DOHH2 (cell line): ENCODE data around the gene PLA2G2A.

ENCODE experiments used
- H3F3A ChIP-seq: fragments of 200-600 bp; sonication (generic), shearing (Covaris generic); 2 replicates; pipeline ENCODE4 v1.6.0; 2016; ENCODE audit warnings: antibody characterized with exemption, mild to moderate bottlenecking; ENCODE audit not compliant: control insufficient read depth, insufficient read depth
- H3K27ac ChIP-seq: fragments of 200-600 bp; sonication (generic); 2 replicates; pipeline ENCODE4 v1.5.1; 2014; ENCODE audit warnings: low read depth, mild to moderate bottlenecking, low read length, moderate library complexity
- H3K27me3 ChIP-seq: fragments of 200-600 bp; sonication (generic); 2 replicates; pipeline ENCODE4 v1.6.1; 2014; ENCODE audit warnings: mild to moderate bottlenecking, low read length, mixed read lengths; ENCODE audit not compliant: control insufficient read depth
- H3K36me3 ChIP-seq: fragments of 200-600 bp; sonication (generic); 2 replicates; pipeline ENCODE4 v1.6.1; 2014; ENCODE audit warnings: mild to moderate bottlenecking, low read length, moderate library complexity, mixed read lengths; ENCODE audit not compliant: control insufficient read depth
- H3K4me1 ChIP-seq: fragments of 200-600 bp; sonication (generic); 2 replicates; pipeline ENCODE4 v1.6.1; 2014; ENCODE audit warnings: mild to moderate bottlenecking, low read length, mixed read lengths; ENCODE audit not compliant: control insufficient read depth
- H3K4me2 ChIP-seq: fragments of 200-600 bp; sonication (generic); 2 replicates; pipeline ENCODE4 v1.6.0; 2014; ENCODE audit warnings: mild to moderate bottlenecking, low read length, moderate library complexity
- H3K4me3 ChIP-seq: fragments of 200-600 bp; sonication (generic); 2 replicates; pipeline ENCODE4 v1.5.1; 2014; ENCODE audit warnings: mild to moderate bottlenecking, low read length, mixed read lengths
- H3K79me2 ChIP-seq: fragments of 200-600 bp; sonication (generic); 2 replicates; pipeline ENCODE4 v1.6.1; 2014; ENCODE audit warnings: mild to moderate bottlenecking, low read length, mixed read lengths; ENCODE audit not compliant: control insufficient read depth
- H3K9me2 ChIP-seq: fragments of 200-600 bp; sonication (generic); replicated peaks from 2 replicates; pipeline ENCODE4 v1.6.1; 2014; ENCODE audit warnings: mild to moderate bottlenecking, low read length, mixed read lengths; ENCODE audit not compliant: control insufficient read depth
- H3K9me3 ChIP-seq: fragments of 200-600 bp; sonication (generic); 2 replicates; pipeline ENCODE4 v1.6.1; 2014; ENCODE audit warnings: antibody characterized with exemption, low read length, mixed read lengths; ENCODE audit not compliant: control insufficient read depth, insufficient read depth
- H4K20me1 ChIP-seq: fragments of 200-600 bp; sonication (generic); 2 replicates; pipeline ENCODE4 v1.6.0; 2014; ENCODE audit warnings: low read depth, mild to moderate bottlenecking, antibody characterized with exemption, low read length, moderate library complexity; ENCODE audit not compliant: control insufficient read depth, insufficient read depth
- CTCF ChIP-seq: fragments of 200-600 bp; sonication (generic); IDR thresholded peaks from one replicate; pipeline ENCODE4 v1.5.1; 2014; ENCODE audit warnings: antibody characterized with exemption, mild to moderate bottlenecking, low read depth, low read length; ENCODE audit not compliant: poor library complexity, severe bottlenecking
- EZH2phosphoT487 ChIP-seq: fragments of 200-600 bp; sonication (generic); IDR thresholded peaks from 2 replicates; pipeline ENCODE4 v1.6.1; 2017; ENCODE audit warnings: borderline replicate concordance, mild to moderate bottlenecking, antibody characterized with exemption, low read length, moderate library complexity, mixed read lengths

The PLA2G2A gene, protein sequence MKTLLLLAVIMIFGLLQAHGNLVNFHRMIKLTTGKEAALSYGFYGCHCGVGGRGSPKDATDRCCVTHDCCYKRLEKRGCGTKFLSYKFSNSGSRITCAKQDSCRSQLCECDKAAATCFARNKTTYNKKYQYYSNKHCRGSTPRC

GRCh38 chr1:19979494-19979977 is at the start of gene PLA2G2A:
PLA2G2A (minus strand) TSS chr1:19979618; CDS start chr1:19978773, 845 bp downstream.
- Histone ChIP-seq H3K27ac (no peak within 1 kb of the TSS), H3K4me2 (no peak within 1 kb of the TSS), H3F3A (no peaks in the 10 kb centered on the region), H3K27me3 (peaks cover 2% of the 10 kb centered on the region; the same call in 1 of the 2 replicates), H3K4me1 (no peaks in the 10 kb centered on the region), H3K79me2 (no peaks in the 10 kb centered on the region), H3K9me3 (no peaks in the 10 kb centered on the region), H4K20me1 (no peaks in the 10 kb centered on the region), H3K4me3 (no peak within 1 kb of the TSS), H3K36me3 (no peaks in the 10 kb centered on the region), H3K9me2 (no peaks in the 10 kb centered on the region)
- TF ChIP-seq EZH2phosphoT487, result no peak

DNA sequence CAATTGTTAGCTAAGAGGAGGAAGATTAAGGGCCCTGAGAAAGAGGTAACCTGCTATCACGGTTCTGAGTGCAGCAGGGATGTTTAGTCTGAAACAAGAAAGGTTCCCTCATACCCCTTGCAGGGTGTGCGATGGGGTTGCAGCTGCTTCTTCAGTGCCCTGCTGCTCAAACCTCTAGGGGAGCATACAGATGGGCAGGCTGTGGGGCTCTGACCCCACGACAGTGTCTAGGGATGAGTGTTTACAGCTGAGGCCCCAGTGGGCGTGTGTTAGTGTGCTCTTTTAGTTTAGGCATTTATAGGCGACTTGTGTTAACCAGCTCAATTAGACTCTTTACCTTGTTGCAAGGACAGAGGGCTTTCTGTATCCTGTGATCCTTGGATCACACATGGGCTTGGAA is 49.3 kb upstream of the PLA2G2A start:
- H3K4me1 ChIP-seq, result no peaks in the 10 kb centered on the region
- no peaks in the 10 kb centered on the region for H3K36me3 ChIP-seq
- H3K4me3 ChIP-seq, result no peak overlapping the region
- no peak overlapping the region for H3K27ac ChIP-seq
- TF ChIP-seq EZH2phosphoT487 (no peak), CTCF (no peak)
- no peaks in the 10 kb centered on the region for H3K9me2 ChIP-seq
- no peaks in the 10 kb centered on the region for H3K9me3 ChIP-seq
- no peaks in the 10 kb centered on the region for H3F3A ChIP-seq
- H4K20me1 ChIP-seq, result no peaks in the 10 kb centered on the region
- H3K27me3 ChIP-seq, result no peaks in the 10 kb centered on the region
- no peaks in the 10 kb centered on the region for H3K79me2 ChIP-seq
- no peak overlapping the region for H3K4me2 ChIP-seq

- Histone ChIP-seq H3K4me1 (no peaks in the 10 kb centered on the region), H3K36me3 (no peaks in the 10 kb centered on the region), H3K79me2 (no peaks in the 10 kb centered on the region), H3K9me2 (no peaks in the 10 kb centered on the region), H3K4me2 (no peak overlapping the region), H3F3A (no peaks in the 10 kb centered on the region), H4K20me1 (no peaks in the 10 kb centered on the region), H3K27ac (no peak overlapping the region), H3K4me3 (no peak overlapping the region), H3K27me3 (no peaks in the 10 kb centered on the region), H3K9me3 (no peaks in the 10 kb centered on the region)
- TF ChIP-seq EZH2phosphoT487, result no peak
- TF ChIP-seq CTCF, result no peak
These were observed 48.7 kb upstream of the PLA2G2A start for GRCh38 chr1:20028125-20028524.

- Histone ChIP-seq H3K4me3 (no peak overlapping the region), H4K20me1 (no peaks in the 10 kb centered on the region), H3K79me2 (no peaks in the 10 kb centered on the region), H3K9me2 (no peaks in the 10 kb centered on the region), H3K4me2 (no peak overlapping the region), H3K9me3 (no peaks in the 10 kb centered on the region), H3F3A (no peaks in the 10 kb centered on the region), H3K27ac (no peak overlapping the region), H3K27me3 (no peaks in the 10 kb centered on the region), H3K36me3 (no peaks in the 10 kb centered on the region), H3K4me1 (no peaks in the 10 kb centered on the region)
- TF ChIP-seq EZH2phosphoT487, result no peak
- TF ChIP-seq CTCF, result no peak
These were observed 38.3 kb upstream of the PLA2G2A start for GRCh38 chr1:20017741-20018140.
